ENCODE results near the gene PTPN12. TPM values are rescaled to one million over a fixed set of nuclear protein-coding genes. Genes with fewer than 3 reads are reported as not detected.

Gene PTPN12
- total RNA-seq, 1 donor from 2014 or later = 86.6 TPM

DNA sequence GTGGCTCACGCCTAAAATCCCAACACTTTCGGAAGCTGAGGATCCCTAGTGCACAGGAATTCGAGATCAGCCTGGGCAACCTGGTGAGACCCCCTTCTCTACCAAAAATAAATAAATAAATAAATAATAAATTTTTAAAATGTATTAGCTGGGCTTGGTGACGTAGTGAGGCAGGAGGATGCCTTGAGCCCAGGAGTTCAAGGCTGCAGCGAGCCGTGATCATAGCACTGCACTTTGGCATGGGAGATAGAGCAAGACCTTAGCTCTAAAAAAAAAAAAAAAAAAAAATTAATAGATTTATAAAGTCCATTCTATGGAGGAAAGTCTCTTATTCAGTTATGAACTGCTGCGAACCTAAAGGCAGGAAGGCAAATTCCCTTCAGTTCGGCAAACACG lies 1.1 kb upstream of the PTPN12 start:
- H3K36me3 ChIP-seq = no peaks in the 10 kb centered on the region
- peaks cover 7% of the 10 kb centered on the region for H3K4me1 ChIP-seq
- no peaks in the 10 kb centered on the region for H3K9me3 ChIP-seq (ENCODE audit: low read depth)
- H3K4me2 ChIP-seq = peak overlapping the region; percentile 80
- no peak overlapping the region for H2AFZ ChIP-seq (replicated peaks)
- Mint-ChIP-seq H3K9me3 (peaks cover 12% of the 10 kb centered on the region), H3K27me3 (ENCODE audit: insufficient read depth, low read depth) (peaks cover 6% of the 10 kb centered on the region), H3K27ac (no peak overlapping the region), H3K4me3 (peak overlapping the region; percentile 97), H3K36me3 (peaks cover 4% of the 10 kb centered on the region), H3K4me1 (peaks cover 13% of the 10 kb centered on the region)
- TF ChIP-seq CTCF (IDR thresholded peaks at IDR 0.05) (no peak), EZH2 (IDR thresholded peaks at IDR 0.05) (no peak), EZH2phosphoT487 (IDR thresholded peaks at IDR 0.05) (no peak)
- H4K20me1 ChIP-seq (ENCODE audit: low read depth) = peaks cover 25% of the 10 kb centered on the region
- peak overlapping the region; percentile 99 for H3K4me3 ChIP-seq
- H3K9ac ChIP-seq = no peak overlapping the region
- H3K79me2 ChIP-seq (ENCODE audit: low read depth) = peaks cover 39% of the 10 kb centered on the region
- no peaks in the 10 kb centered on the region for H3K27me3 ChIP-seq
- DNase-seq (ENCODE audit: low spot score) = no peak
- H3K27ac ChIP-seq = no peak overlapping the region
- peaks cover 42% of the 10 kb centered on the region for H3F3A ChIP-seq (ENCODE audit: low read depth)

DNA sequence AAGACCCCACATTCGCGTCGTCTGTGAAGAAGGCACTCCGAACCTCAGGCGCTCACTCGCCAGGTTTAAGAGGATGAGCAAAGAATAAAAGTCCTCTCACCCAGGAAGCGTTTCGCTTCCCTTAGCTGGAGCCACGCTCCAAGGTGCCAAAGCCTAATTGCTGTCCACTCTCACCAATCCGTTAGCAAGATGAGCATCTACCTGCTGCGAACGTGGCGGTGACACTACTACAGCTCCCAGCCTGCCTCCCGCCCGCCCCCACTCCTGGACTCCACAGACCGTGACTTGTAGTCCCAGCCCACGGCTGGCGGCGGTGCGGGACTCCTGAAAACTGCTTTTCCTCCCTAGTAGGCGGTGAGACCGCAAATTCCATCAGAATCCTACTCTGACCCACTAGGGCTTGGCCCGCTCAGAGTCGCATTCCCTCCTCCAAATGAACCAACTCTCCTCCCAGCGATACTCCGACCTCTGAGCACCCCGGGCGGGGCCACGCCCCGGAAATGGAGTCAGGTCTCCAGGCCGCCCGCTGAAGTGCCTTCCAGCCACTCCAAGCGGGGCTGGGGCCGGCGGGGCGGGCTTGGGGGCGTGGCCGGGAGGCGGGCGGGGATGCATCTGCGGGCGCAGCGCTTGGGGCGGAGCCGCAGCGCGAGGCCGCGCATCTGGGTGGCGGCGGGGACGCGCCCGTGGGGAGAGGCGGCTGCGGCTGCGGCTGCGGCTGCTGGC lies 521 bp upstream of the PTPN12 start:
- Histone ChIP-seq H3K27me3 (no peaks in the 10 kb centered on the region), H3K4me3 (peak overlapping the region; percentile 99), H4K20me1 (ENCODE audit: low read depth) (peaks cover 30% of the 10 kb centered on the region), H2AFZ (replicated peaks) (peak overlapping the region; percentile 85), H3K9me3 (ENCODE audit: low read depth) (no peaks in the 10 kb centered on the region), H3K79me2 (ENCODE audit: low read depth) (peaks cover 44% of the 10 kb centered on the region), H3K4me1 (peaks cover 7% of the 10 kb centered on the region), H3K9ac (peak overlapping the region; percentile 21), H3K4me2 (peak overlapping the region; percentile 80), H3K36me3 (no peaks in the 10 kb centered on the region), H3F3A (ENCODE audit: low read depth) (peaks cover 40% of the 10 kb centered on the region), H3K27ac (no peak overlapping the region)
- peaks cover 6% of the 10 kb centered on the region for H3K27me3 Mint-ChIP-seq (ENCODE audit: insufficient read depth, low read depth)
- no peak for TF ChIP-seq EZH2 (IDR thresholded peaks at IDR 0.05)
- TF ChIP-seq EZH2phosphoT487 (IDR thresholded peaks at IDR 0.05) = no peak
- TF ChIP-seq CTCF (IDR thresholded peaks at IDR 0.05) = no peak
- H3K9me3 Mint-ChIP-seq = peaks cover 12% of the 10 kb centered on the region
- DNase-seq (ENCODE audit: low spot score) = peak; percentile 99
- peaks cover 8% of the 10 kb centered on the region for H3K36me3 Mint-ChIP-seq
- H3K4me1 Mint-ChIP-seq = peaks cover 17% of the 10 kb centered on the region
- H3K4me3 Mint-ChIP-seq = peak overlapping the region; percentile 97
- H3K27ac Mint-ChIP-seq = peak overlapping the region; percentile 95

DNA sequence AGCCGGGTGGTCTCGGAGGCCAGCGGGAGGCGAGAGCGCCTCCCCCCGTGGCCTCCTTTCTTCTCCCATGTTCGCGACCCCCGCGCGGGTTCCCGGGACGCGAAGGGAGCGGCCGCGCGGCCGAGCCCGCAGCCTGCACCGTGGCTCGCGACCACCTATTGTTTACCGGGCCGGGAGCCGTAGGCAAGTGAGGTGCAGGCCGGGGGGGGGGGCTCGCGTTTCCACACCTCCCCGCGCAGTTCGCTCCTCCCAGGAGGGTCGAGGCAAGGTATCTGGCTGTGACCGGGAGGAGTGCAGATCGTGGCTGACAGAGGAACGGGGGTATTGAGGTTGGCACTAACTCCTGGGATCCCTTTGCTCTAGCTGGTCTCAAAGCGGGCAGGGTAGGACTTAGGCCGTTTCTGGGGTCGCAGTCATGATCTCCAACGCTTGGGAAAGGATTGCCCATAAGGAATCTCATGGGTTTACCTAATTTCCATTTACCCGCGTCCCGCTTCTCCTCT lies 734 bp downstream of the PTPN12 start:
- Histone ChIP-seq H3K9me3 (ENCODE audit: low read depth) (no peaks in the 10 kb centered on the region), H3K36me3 (no peaks in the 10 kb centered on the region), H2AFZ (replicated peaks) (peak overlapping the region; percentile 82), H3F3A (ENCODE audit: low read depth) (peaks cover 35% of the 10 kb centered on the region), H3K9ac (peak overlapping the region; percentile 79), H3K4me2 (peak overlapping the region; percentile 86), H3K27me3 (no peaks in the 10 kb centered on the region), H3K4me1 (peaks cover 4% of the 10 kb centered on the region), H3K27ac (peak overlapping the region; percentile 96), H3K79me2 (ENCODE audit: low read depth) (peaks cover 57% of the 10 kb centered on the region), H4K20me1 (ENCODE audit: low read depth) (peaks cover 43% of the 10 kb centered on the region), H3K4me3 (peak overlapping the region; percentile 99)
- peaks cover 14% of the 10 kb centered on the region for H3K36me3 Mint-ChIP-seq
- H3K27me3 Mint-ChIP-seq (ENCODE audit: insufficient read depth, low read depth) = peaks cover 6% of the 10 kb centered on the region
- H3K9me3 Mint-ChIP-seq = peaks cover 5% of the 10 kb centered on the region
- H3K4me1 Mint-ChIP-seq = peaks cover 19% of the 10 kb centered on the region
- peak overlapping the region; percentile 98 for H3K27ac Mint-ChIP-seq
- peak overlapping the region; percentile 96 for H3K4me3 Mint-ChIP-seq
- TF ChIP-seq CTCF (IDR thresholded peaks at IDR 0.05) (no peak), EZH2phosphoT487 (IDR thresholded peaks at IDR 0.05) (no peak), EZH2 (IDR thresholded peaks at IDR 0.05) (no peak)
- peak; percentile 76 for DNase-seq (ENCODE audit: low spot score)

All from neural progenitor cell (in vitro differentiated cells).